ENCODE measurements around the gene CCDC157.

CCDC157 gene

GRCh38 chr22:30357650-30358215 lies 926 bp downstream of the CCDC157 start:
- no peak overlapping the region for H3K9ac ChIP-seq (ENCODE audit: low read length in 2 of 2)
- H3K9me3 ChIP-seq (ENCODE audit: control insufficient read depth in 2 of 2, low read length in 2 of 2) = no peaks in the 10 kb centered on the region
- H3K4me3 ChIP-seq (ENCODE audit: low read length in 2 of 2) = no peak overlapping the region

GRCh38 chr22:30358541-30358940 lies 1.7 kb downstream of the CCDC157 start:
- no peak overlapping the region for H3K27ac ChIP-seq (ENCODE audit: low read length)
- peaks cover 30% of the 10 kb centered on the region for H3K4me1 ChIP-seq (ENCODE audit: control insufficient read depth, insufficient read depth, low read length)
- H3K4me3 ChIP-seq (ENCODE audit: low read length in 2 of 2) = no peak overlapping the region
- no peaks in the 10 kb centered on the region for H3K27me3 ChIP-seq (ENCODE audit: control insufficient read depth in 1 of 2, insufficient read depth in 2 of 2, low read length in 2 of 2)
- H3K9me3 ChIP-seq (ENCODE audit: control insufficient read depth in 2 of 2, low read length in 2 of 2) = no peaks in the 10 kb centered on the region
- peaks cover 0 to 4% of the 10 kb centered on the region in 2 donors for H3K36me3 ChIP-seq (ENCODE audit: control insufficient read depth in 2 of 2, insufficient read depth in 2 of 2, low read length in 2 of 2)
- no peak overlapping the region for H3K9ac ChIP-seq (ENCODE audit: low read length in 2 of 2)

More at GRCh38 chr22:30357650-30358215, 926 bp downstream of the CCDC157 start:
- Histone ChIP-seq H3K36me3 (ENCODE audit: control insufficient read depth in 2 of 2, insufficient read depth in 2 of 2, low read length in 2 of 2) (peaks cover 2 to 8% of the 10 kb centered on the region in 2 donors), H3K27ac (ENCODE audit: low read length) (no peak overlapping the region), H3K4me1 (ENCODE audit: control insufficient read depth, insufficient read depth, low read length) (peaks cover 30% of the 10 kb centered on the region), H3K27me3 (ENCODE audit: control insufficient read depth in 1 of 2, insufficient read depth in 2 of 2, low read length in 2 of 2) (no peaks in the 10 kb centered on the region)

GRCh38 chr22:30361916-30362650 lies 5.3 kb downstream of the CCDC157 start:
- H3K4me3 ChIP-seq (ENCODE audit: low read length in 2 of 2) = no peak overlapping the region
- no peaks in the 10 kb centered on the region for H3K36me3 ChIP-seq (ENCODE audit: control insufficient read depth in 2 of 2, insufficient read depth in 2 of 2, low read length in 2 of 2)
- H3K27me3 ChIP-seq (ENCODE audit: control insufficient read depth in 1 of 2, insufficient read depth in 2 of 2, low read length in 2 of 2) = no peaks in the 10 kb centered on the region
- no peaks in the 10 kb centered on the region for H3K9me3 ChIP-seq (ENCODE audit: control insufficient read depth in 2 of 2, low read length in 2 of 2)
- no peak overlapping the region for H3K9ac ChIP-seq (ENCODE audit: low read length in 2 of 2)
- no peak overlapping the region for H3K27ac ChIP-seq (ENCODE audit: low read length)
- H3K4me1 ChIP-seq (ENCODE audit: control insufficient read depth, insufficient read depth, low read length) = peaks cover 3% of the 10 kb centered on the region

- no peaks in the 10 kb centered on the region for H3K4me1 ChIP-seq (ENCODE audit: control insufficient read depth, insufficient read depth, low read length)
- no peaks in the 10 kb centered on the region for H3K27me3 ChIP-seq (ENCODE audit: control insufficient read depth in 1 of 2, insufficient read depth in 2 of 2, low read length in 2 of 2)
- H3K9ac ChIP-seq (ENCODE audit: low read length in 2 of 2) = no peak overlapping the region
- H3K36me3 ChIP-seq (ENCODE audit: control insufficient read depth in 2 of 2, insufficient read depth in 2 of 2, low read length in 2 of 2) = no peaks in the 10 kb centered on the region
- H3K27ac ChIP-seq (ENCODE audit: low read length) = no peak overlapping the region
- H3K9me3 ChIP-seq (ENCODE audit: control insufficient read depth in 2 of 2, low read length in 2 of 2) = no peaks in the 10 kb centered on the region
- no peak overlapping the region for H3K4me3 ChIP-seq (ENCODE audit: low read length in 2 of 2)
Observed at GRCh38 chr22:30362651-30363281, 6.0 kb downstream of the CCDC157 start.

GRCh38 chr22:30365891-30366290 lies 9.1 kb downstream of the CCDC157 start:
- H3K4me3 ChIP-seq (ENCODE audit: low read length in 2 of 2) = no peak overlapping the region
- H3K27ac ChIP-seq (ENCODE audit: low read length) = no peak overlapping the region
- no peak overlapping the region for H3K9ac ChIP-seq (ENCODE audit: low read length in 2 of 2)
- H3K4me1 ChIP-seq (ENCODE audit: control insufficient read depth, insufficient read depth, low read length) = no peaks in the 10 kb centered on the region
- no peaks in the 10 kb centered on the region for H3K27me3 ChIP-seq (ENCODE audit: control insufficient read depth in 1 of 2, insufficient read depth in 2 of 2, low read length in 2 of 2)
- no peaks in the 10 kb centered on the region for H3K36me3 ChIP-seq (ENCODE audit: control insufficient read depth in 2 of 2, insufficient read depth in 2 of 2, low read length in 2 of 2)
- H3K9me3 ChIP-seq (ENCODE audit: control insufficient read depth in 2 of 2, low read length in 2 of 2) = no peaks in the 10 kb centered on the region

GRCh38 chr22:30368420-30368819 lies 11.6 kb downstream of the CCDC157 start:
- Histone ChIP-seq H3K27ac (ENCODE audit: low read length) (no peak overlapping the region), H3K4me1 (ENCODE audit: control insufficient read depth, insufficient read depth, low read length) (no peaks in the 10 kb centered on the region), H3K9ac (ENCODE audit: low read length in 2 of 2) (no peak overlapping the region), H3K4me3 (ENCODE audit: low read length in 2 of 2) (no peak overlapping the region), H3K27me3 (ENCODE audit: control insufficient read depth in 1 of 2, insufficient read depth in 2 of 2, low read length in 2 of 2) (no peaks in the 10 kb centered on the region), H3K36me3 (ENCODE audit: control insufficient read depth in 2 of 2, insufficient read depth in 2 of 2, low read length in 2 of 2) (no peaks in the 10 kb centered on the region), H3K9me3 (ENCODE audit: control insufficient read depth in 2 of 2, low read length in 2 of 2) (no peaks in the 10 kb centered on the region)

GRCh38 chr22:30370641-30371230 lies 13.9 kb downstream of the CCDC157 start:
- no peaks in the 10 kb centered on the region for H3K4me1 ChIP-seq (ENCODE audit: control insufficient read depth, insufficient read depth, low read length)
- H3K27me3 ChIP-seq (ENCODE audit: control insufficient read depth in 1 of 2, insufficient read depth in 2 of 2, low read length in 2 of 2) = no peaks in the 10 kb centered on the region
- no peaks in the 10 kb centered on the region for H3K9me3 ChIP-seq (ENCODE audit: control insufficient read depth in 2 of 2, low read length in 2 of 2)
- no peaks in the 10 kb centered on the region for H3K36me3 ChIP-seq (ENCODE audit: control insufficient read depth in 2 of 2, insufficient read depth in 2 of 2, low read length in 2 of 2)
- no peak overlapping the region for H3K4me3 ChIP-seq (ENCODE audit: low read length in 2 of 2)
- no peak overlapping the region for H3K27ac ChIP-seq (ENCODE audit: low read length)
- H3K9ac ChIP-seq (ENCODE audit: low read length in 2 of 2) = no peak overlapping the region

GRCh38 chr22:30371321-30371720 lies 14.5 kb downstream of the CCDC157 start:
- Histone ChIP-seq H3K4me3 (ENCODE audit: low read length in 2 of 2) (no peak overlapping the region), H3K9ac (ENCODE audit: low read length in 2 of 2) (no peak overlapping the region), H3K27ac (ENCODE audit: low read length) (no peak overlapping the region), H3K27me3 (ENCODE audit: control insufficient read depth in 1 of 2, insufficient read depth in 2 of 2, low read length in 2 of 2) (no peaks in the 10 kb centered on the region), H3K9me3 (ENCODE audit: control insufficient read depth in 2 of 2, low read length in 2 of 2) (no peaks in the 10 kb centered on the region), H3K4me1 (ENCODE audit: control insufficient read depth, insufficient read depth, low read length) (no peaks in the 10 kb centered on the region), H3K36me3 (ENCODE audit: control insufficient read depth in 2 of 2, insufficient read depth in 2 of 2, low read length in 2 of 2) (no peaks in the 10 kb centered on the region)

GRCh38 chr22:30371981-30372380 lies 15.2 kb downstream of the CCDC157 start:
- Histone ChIP-seq H3K36me3 (ENCODE audit: control insufficient read depth in 2 of 2, insufficient read depth in 2 of 2, low read length in 2 of 2) (no peaks in the 10 kb centered on the region), H3K9ac (ENCODE audit: low read length in 2 of 2) (no peak overlapping the region), H3K27me3 (ENCODE audit: control insufficient read depth in 1 of 2, insufficient read depth in 2 of 2, low read length in 2 of 2) (no peaks in the 10 kb centered on the region)

GRCh38 chr22:30372915-30373314 lies 16.1 kb downstream of the CCDC157 start:
- Histone ChIP-seq H3K27me3 (ENCODE audit: control insufficient read depth in 1 of 2, insufficient read depth in 2 of 2, low read length in 2 of 2) (no peaks in the 10 kb centered on the region), H3K27ac (ENCODE audit: low read length) (no peak overlapping the region), H3K9me3 (ENCODE audit: control insufficient read depth in 2 of 2, low read length in 2 of 2) (no peaks in the 10 kb centered on the region), H3K36me3 (ENCODE audit: control insufficient read depth in 2 of 2, insufficient read depth in 2 of 2, low read length in 2 of 2) (no peaks in the 10 kb centered on the region), H3K9ac (ENCODE audit: low read length in 2 of 2) (no peak overlapping the region), H3K4me1 (ENCODE audit: control insufficient read depth, insufficient read depth, low read length) (no peaks in the 10 kb centered on the region), H3K4me3 (ENCODE audit: low read length in 2 of 2) (no peak overlapping the region)

More at GRCh38 chr22:30371981-30372380, 15.2 kb downstream of the CCDC157 start:
- Histone ChIP-seq H3K27ac (ENCODE audit: low read length) (no peak overlapping the region), H3K4me1 (ENCODE audit: control insufficient read depth, insufficient read depth, low read length) (no peaks in the 10 kb centered on the region), H3K4me3 (ENCODE audit: low read length in 2 of 2) (no peak overlapping the region), H3K9me3 (ENCODE audit: control insufficient read depth in 2 of 2, low read length in 2 of 2) (no peaks in the 10 kb centered on the region)

Data from stomach smooth muscle (tissue), 2 donors.